BE2C (cell line): ENCODE data around the gene VWF.

Experiments used
- DNase-seq: peaks from one replicate; pipeline ENCODE4 v3.0.0-alpha.2; 2020
- H3K27me3 ChIP-seq: fragments of 250-450 bp; sonication (Bioruptor Pico); 2 replicates; pipeline ENCODE4 v1.5.1; 2020; ENCODE audit warnings: mild to moderate bottlenecking
- H3K36me3 ChIP-seq: fragments of 250-450 bp; sonication (Bioruptor Pico); 2 replicates; pipeline ENCODE4 v1.5.1; 2020; ENCODE audit warnings: mild to moderate bottlenecking
- H3K4me1 ChIP-seq: fragments of 250-450 bp; sonication (Bioruptor Pico); 2 replicates; pipeline ENCODE4 v1.5.1; 2020
- H3K4me3 ChIP-seq: 2 replicates; pipeline ENCODE4 v1.5.1; 2011; ENCODE audit warnings: low read depth, low read length
- H3K9me3 ChIP-seq: fragments of 250-450 bp; sonication (Bioruptor Pico); 2 replicates; pipeline ENCODE4 v1.5.1; 2020
- CTCF ChIP-seq: IDR thresholded peaks from 2 replicates; pipeline ENCODE4 v1.5.1; 2012; ENCODE audit warnings: mild to moderate bottlenecking, low read depth, low read length

Gene VWF

DNA sequence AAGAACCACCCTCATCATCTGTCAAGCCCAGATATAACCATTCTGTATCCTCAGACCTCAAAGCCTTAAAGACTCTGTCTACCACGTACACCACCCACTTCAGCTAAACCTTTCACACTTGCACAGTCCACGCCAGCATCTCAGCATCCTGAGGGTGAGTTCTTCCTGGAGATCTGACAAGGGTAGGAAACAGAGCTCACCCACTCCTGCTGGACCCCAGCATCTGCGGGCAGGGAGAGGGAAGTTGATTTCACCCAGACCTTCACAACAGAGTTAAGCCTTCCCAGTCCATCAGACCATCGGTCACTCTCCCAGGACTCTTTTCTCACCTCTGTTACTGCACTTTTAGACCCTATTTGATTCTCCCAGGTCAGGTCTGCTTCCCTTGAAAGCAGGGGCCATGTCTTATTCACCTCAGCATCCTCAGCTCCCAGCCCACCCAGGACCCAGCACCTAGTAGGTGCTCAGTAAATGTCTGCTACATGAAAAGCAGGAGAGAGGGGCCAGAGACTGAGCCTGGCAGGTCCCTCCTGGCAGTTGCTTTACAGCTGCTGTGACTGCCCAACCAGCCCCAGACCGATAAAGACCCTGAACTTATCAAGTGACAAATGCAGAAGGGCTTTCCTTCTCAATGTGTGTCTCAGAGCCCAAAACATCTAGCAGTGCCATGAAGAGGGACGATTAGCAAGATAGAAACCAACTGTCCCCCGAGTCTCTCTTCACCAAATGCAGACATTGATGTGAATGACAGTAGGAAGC is 213.5 kb downstream of the VWF start:
- no peak for TF ChIP-seq CTCF
- DNase-seq: no peak

GRCh38 chr12:5909560-5909959 is 214.9 kb downstream of the VWF start:
- Histone ChIP-seq H3K27me3 (peaks cover 54% of the 10 kb centered on the region), H3K36me3 (no peaks in the 10 kb centered on the region), H3K9me3 (no peaks in the 10 kb centered on the region), H3K4me3 (no peak overlapping the region), H3K4me1 (0 out of 2 replicates have a peak, but pooled peaks cover 2% of the 10 kb centered on the region)
- DNase-seq: no peak
- TF ChIP-seq CTCF: no peak

More for the DNA sequence above, 213.5 kb downstream of the VWF start:
- H3K27me3 ChIP-seq: peaks cover 58% of the 10 kb centered on the region
- H3K4me3 ChIP-seq: no peak overlapping the region
- 0 out of 2 replicates have a peak, but pooled peaks cover 2% of the 10 kb centered on the region for H3K4me1 ChIP-seq
- no peaks in the 10 kb centered on the region for H3K9me3 ChIP-seq
- no peaks in the 10 kb centered on the region for H3K36me3 ChIP-seq

GRCh38 chr12:5908251-5908650 is 216.2 kb downstream of the VWF start:
- no peak for TF ChIP-seq CTCF
- no peaks in the 10 kb centered on the region for H3K36me3 ChIP-seq
- no peaks in the 10 kb centered on the region for H3K9me3 ChIP-seq
- 0 out of 2 replicates have a peak, but pooled peaks cover 2% of the 10 kb centered on the region for H3K4me1 ChIP-seq
- DNase-seq: no peak
- H3K4me3 ChIP-seq: no peak overlapping the region
- H3K27me3 ChIP-seq: peaks cover 41% of the 10 kb centered on the region

DNA sequence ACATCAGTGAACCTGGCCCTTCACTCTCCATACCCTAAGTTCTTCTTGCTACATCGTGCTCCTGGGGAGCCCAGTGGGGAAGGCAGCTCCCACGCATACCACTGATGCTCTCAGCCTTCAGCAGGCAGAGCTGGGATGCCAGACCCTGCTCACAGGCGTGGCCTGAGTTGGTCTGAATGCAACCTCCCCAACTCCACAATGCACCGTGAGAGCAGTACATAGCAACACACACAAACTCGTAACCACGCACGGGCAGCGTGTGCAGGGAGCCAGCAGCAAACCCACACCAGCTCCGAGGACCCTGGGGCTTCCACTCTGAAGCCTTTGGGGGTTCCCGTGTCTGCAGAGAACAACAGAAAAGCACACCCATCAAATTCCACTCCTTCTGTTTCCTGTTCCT is 216.7 kb downstream of the VWF start:
- H3K9me3 ChIP-seq: no peaks in the 10 kb centered on the region
- TF ChIP-seq CTCF: no peak
- DNase-seq: no peak
- H3K36me3 ChIP-seq: no peaks in the 10 kb centered on the region
- peaks cover 38% of the 10 kb centered on the region for H3K27me3 ChIP-seq
- no peak overlapping the region for H3K4me3 ChIP-seq
- 0 out of 2 replicates have a peak, but pooled peaks cover 2% of the 10 kb centered on the region for H3K4me1 ChIP-seq

- no peak for TF ChIP-seq CTCF
- Histone ChIP-seq H3K36me3 (no peaks in the 10 kb centered on the region), H3K9me3 (no peaks in the 10 kb centered on the region), H3K4me1 (no peaks in the 10 kb centered on the region), H3K4me3 (no peak overlapping the region), H3K27me3 (peaks cover 30% of the 10 kb centered on the region)
- DNase-seq: no peak
Measured at GRCh38 chr12:5905757-5906156, 218.7 kb downstream of the VWF start.

DNA sequence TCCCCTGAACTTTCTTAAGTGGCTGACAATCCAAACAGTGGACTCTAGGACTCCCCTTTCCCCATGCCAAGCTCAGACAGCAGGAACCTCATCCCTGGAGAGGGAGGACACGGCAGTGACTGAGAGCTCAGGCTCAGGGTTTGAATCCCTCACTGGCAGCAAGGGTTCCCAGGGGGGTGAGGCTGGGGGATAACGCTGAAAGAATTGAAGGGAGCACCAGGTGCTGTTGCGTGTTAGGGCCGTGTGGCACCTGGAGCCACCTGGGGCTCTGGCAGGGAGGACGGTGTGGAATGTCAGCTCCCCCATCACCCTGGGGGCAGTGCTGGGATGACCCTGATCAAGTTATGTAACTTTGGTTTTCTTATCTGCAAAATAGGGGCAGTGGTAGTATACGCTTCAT is 219.5 kb downstream of the VWF start:
- Histone ChIP-seq H3K36me3 (no peaks in the 10 kb centered on the region), H3K27me3 (peaks cover 34% of the 10 kb centered on the region), H3K4me3 (no peak overlapping the region), H3K4me1 (no peaks in the 10 kb centered on the region), H3K9me3 (no peaks in the 10 kb centered on the region)
- TF ChIP-seq CTCF: no peak
- no peak for DNase-seq
